Left lobe of liver (tissue), 2 donors: ENCODE measurements around the gene TMEM100. TPM values are rescaled to one million over a fixed set of nuclear protein-coding genes. Genes with fewer than 3 reads are reported as not detected.

Experiments
- ATAC-seq: fragments of 200-7000 bp; cut with Tn5 transposase; one replicate; pipeline ENCODE4 v1.9.1; 2020; ENCODE audit warnings: mild to moderate bottlenecking, moderate library complexity
- DNase-seq: peaks from one replicate; pipeline ENCODE4 v3.0.0-alpha.2; 2020; ENCODE audit warnings: low spot score
- total RNA-seq: library from RNA; stranded (reverse); gene quantifications from one replicate; pipeline ENCODE4 v1.2.1, GENCODE V29; 2021
- donor health status: DM: no; HTN: no; CAD: no; lungs with moderate emphysema.
- donor health status: DM: no; HTN: yes; CAD: no.

Gene TMEM100
- total RNA-seq, 1 donor from 2014 or later, result 7.0 TPM

GRCh38 chr17:55720919-55721836 lies 1.5 kb downstream of the TMEM100 start:
- ATAC-seq (no peak), DNase-seq (no peak)

DNA sequence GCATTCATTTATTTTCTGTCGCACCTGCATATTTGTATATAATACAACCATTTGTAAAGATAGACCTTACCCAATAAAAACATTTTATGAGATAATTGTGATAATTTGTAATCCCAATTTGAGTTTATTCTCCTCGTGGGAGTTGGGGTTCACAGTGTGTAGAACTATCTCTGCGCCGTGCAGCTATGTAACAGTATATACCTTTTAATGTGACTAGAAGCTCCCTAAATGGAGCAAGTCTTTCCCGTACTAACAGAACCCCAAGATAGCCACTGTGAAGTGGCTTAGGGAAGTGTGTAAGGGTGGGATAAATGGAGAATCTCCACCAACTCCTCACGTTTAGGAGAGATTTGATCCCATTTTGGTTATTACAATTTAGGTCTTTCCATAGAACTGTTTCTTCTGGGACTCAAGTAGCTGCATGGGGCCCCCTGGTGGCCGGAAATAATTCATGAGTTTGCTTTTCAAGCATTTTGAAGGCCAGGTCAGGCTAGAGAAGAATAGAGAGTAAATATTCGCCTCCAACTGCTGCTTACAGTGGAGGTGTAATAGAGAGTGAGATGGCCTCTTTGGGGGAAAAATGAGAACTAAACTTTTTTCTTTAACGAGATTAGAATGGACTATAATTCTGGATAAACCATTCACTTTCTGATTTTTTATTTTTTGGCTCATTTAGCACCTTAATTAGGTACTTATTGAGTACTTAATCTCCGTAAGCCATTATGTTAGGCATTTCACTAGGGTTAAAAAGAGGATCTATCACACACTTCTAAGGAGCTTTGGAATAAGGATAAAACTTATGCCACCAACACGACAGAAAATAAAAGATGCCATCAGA lies 4.5 kb downstream of the TMEM100 start:
- ATAC-seq, result peak; percentile 96
- DNase-seq, result peak; percentile 81

- ATAC-seq (no peak), DNase-seq (no peak)
These were observed 5.2 kb downstream of the TMEM100 start for GRCh38 chr17:55717432-55717831.

GRCh38 chr17:55710829-55711496 lies 11.7 kb downstream of the TMEM100 start:
- ATAC-seq (no peak), DNase-seq (no peak)

- ATAC-seq (no peak), DNase-seq (no peak)
These were observed 12.3 kb downstream of the TMEM100 start for GRCh38 chr17:55710410-55710809.

DNA sequence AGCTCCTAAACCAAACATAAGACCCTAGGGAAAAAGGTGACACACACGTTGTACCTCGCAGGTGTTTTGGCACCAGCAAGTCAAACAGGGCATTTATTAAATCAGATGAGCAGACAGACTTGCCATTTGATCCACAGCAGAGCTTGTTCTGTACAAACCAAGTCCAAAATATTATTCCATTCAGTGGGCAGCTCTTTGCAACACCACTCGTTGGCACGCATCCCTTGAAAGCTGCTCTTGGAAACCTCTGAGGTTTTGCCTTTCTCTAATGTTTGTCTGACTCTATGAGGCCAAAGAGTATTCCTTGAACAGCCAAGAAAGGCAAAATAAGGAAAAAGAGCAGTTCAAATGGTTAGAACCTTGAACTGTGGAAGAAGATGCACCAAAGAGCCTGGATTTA lies 12.7 kb downstream of the TMEM100 start:
- DNase-seq, result no peak
- ATAC-seq, result no peak

GRCh38 chr17:55709440-55709839 lies 13.2 kb downstream of the TMEM100 start:
- no peak for DNase-seq
- ATAC-seq, result no peak

DNA sequence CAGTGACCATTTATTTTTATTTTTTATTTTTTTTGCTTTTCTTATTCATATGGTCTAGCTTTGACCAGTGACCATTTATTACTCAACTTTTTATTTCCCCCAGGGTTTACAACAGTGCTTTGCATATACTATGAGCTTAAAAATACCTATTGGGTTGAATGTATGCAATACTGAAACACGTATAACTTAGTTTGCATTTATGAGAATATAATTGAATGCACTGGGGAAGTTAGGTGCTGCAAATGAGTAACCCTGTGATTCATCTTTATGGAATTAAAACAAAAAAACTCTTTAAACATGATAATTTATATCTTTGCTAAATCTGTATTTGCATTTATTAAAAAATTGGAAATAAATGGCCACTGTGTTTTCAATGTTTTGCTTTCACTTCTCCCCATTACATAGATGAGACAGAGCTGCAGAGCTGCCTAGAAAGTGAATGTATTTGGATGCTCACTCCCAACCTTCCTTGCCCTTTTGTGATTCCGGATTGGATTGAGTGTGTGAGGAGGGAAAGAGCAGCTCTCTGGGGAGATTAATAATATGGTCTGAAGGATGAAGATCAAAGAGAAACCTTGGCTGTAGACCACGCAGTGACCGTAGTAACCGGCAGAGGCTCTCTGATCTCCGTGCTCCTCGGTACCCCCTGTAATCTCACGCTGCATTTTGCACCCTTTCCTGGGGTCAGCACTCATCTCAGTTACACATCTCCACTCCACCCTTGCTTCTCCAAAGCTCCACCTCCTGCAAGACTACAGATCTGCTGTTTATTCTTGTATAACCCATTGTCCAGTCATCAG lies 14.3 kb downstream of the TMEM100 start:
- ATAC-seq (no peak), DNase-seq (no peak)

DNA sequence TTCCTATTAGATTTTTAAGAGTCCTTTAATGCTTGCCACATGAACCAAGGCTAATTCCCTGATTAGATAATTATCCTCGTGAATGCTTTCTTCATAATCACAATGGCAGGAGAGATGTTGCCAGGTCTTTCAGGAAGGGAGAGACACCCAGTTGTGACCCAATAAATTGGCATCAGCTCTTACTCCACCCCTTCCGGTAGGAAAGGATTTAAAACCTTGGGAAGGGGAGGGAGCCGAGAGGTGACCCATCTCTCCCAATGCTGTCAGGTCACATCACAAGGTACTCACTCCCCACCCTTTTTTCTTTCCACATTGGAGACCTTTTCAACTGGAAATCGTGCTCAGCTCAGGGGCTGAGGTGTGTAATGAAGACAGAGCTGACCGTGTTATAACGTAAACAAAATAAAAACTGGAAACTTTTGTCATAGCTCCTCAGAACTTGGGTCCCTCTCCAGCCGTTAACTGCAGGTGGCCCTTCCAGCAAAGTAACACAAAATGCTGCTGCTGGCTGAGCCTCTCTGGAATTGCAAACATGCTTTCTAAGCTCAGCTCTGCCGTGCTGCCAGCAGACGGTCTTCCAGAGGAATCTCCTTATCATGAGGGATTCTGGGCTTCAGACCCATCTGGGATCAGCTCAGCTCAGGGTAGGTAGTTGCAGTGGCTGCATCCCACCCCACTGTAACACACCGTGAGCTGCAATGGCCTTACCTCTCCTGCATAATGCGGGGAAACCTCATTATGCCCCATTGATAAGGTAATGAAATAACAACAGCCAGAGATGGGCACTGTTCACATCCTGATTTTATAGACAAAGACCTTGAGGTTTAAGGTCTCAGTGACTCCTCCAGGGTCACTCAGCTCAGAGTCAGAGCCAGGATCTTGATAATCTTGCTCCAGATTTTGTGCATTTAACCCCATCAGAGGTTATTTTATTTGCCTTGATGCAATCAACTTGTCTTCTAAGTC lies 15.6 kb downstream of the TMEM100 start:
- no peak for ATAC-seq
- DNase-seq, result no peak

DNA sequence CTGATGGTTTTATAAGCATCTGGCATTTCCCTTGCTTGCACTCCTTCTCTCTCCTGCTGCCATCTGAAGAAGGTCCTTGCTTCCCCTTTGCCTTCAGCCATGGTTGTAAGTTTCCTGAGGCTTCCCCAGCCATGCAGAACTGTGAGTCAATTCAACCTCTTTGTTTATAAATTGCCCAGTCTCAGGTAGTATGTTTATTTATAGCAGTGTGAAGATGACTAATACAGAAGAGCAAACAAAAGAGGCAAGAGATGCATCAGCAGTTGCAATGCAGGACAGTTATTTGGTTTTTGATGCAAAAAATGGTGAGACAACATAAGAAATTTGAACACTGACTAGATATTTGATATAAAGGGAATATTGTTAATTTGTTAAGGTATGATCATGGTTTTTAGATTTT lies 16.8 kb downstream of the TMEM100 start:
- no peak for DNase-seq

GRCh38 chr17:55704401-55704800 lies 18.3 kb downstream of the TMEM100 start:
- ATAC-seq, result peak; percentile 87

More for the DNA sequence above, 16.8 kb downstream of the TMEM100 start:
- ATAC-seq, result peak; percentile 55

DNA sequence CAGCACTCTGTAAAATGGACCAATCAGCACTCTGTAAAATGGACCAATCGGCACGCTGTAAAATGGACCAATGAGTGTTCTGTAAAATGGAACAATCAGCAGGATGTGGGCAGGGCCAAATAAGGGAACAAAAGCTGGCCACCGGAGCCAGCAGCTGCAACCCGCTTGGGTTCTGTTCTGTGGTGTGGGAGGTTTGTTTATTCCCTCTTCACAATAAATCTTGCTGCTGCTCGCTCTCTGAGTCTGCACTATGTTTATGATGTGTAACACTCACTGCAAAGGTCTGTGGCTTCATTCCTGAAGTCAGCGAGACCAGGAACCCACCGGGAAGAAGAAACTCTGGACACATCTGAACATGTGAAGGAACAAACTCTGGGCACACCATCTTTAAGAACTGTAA lies 20.5 kb downstream of the TMEM100 start:
- ATAC-seq, result no peak
- DNase-seq, result no peak

More at GRCh38 chr17:55704401-55704800, 18.3 kb downstream of the TMEM100 start:
- DNase-seq, result no peak

- no peak for DNase-seq
- peak; percentile 33 for ATAC-seq
These were observed 23.3 kb downstream of the TMEM100 start for GRCh38 chr17:55699181-55699860.

DNA sequence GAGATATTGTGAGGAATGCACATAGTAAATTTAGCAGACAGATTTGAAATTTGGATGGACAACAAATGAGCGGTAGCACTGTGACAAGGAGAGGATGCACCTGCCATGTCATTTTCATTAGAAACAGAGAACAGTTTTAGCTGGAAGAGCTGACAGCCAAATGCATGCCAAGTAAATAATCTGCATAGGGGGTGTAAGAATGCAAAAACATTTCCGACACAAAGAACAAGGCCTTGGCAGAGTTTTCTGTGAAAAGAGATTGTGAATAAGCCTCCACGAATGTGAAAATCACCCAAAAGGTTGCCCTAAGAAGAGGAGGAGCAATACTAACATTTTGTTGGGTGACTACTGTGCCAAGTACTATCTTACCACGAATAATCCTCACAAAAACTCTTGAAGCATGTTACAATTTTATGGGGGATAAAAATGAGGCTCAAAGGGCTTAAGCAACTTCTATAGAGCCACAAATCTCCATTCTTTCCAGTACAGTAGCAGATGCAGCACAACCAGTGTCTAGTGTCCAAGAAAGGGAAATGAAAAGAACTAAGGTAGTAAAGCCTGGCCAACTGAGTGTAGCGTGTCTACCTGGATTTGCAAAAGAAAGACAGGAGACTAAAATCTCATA lies 28.3 kb downstream of the TMEM100 start:
- ATAC-seq, result no peak

DNA sequence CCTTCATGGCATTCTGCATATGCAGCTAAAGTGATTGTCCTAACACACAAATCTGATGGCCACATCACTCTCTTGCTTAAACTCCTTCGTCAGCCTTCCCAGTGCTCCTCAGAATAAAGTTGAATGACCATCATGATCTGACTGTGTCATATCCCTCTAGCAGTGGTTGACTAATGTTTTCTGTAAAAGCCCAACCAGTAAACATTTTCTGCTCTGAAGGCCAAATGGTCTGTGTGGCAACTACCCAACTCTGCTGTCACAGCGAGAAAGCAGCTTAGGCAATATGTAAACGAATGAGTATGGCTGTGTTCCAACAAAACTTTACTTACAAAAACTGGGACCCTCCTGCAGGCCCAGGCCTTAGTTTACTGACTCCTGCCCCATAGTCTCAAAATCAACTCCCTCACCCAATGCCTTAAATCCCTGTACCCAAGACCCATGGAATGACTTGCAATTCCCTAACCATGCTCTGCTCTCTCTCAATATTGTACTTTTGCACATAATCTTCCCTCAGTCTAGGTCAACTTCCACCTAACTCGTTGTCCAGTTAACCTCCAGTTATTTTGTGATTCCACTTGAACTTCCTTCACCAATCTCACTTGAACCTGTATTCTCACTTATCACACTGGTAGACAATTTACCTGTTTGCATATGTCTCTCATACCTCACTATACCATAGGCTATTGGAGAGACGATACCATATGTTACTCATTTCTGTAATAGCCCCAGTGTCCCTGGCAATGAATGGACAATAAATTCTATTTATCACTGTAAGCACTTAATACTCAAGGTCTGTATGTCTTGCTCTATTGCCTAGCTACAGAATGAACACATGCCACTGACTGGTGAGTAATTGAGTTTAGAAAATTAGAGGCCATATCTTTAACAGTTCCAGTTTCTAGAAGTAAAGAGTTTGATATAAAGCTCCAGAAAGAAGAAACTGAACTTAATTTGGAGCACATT lies 29.1 kb downstream of the TMEM100 start:
- ATAC-seq (peak; percentile 95), DNase-seq (peak; percentile 77)

More for the DNA sequence above, 28.3 kb downstream of the TMEM100 start:
- no peak for DNase-seq

GRCh38 chr17:55692276-55692675 lies 30.4 kb downstream of the TMEM100 start:
- no peak for DNase-seq
- ATAC-seq, result no peak

GRCh38 chr17:55691666-55692065 lies 31.0 kb downstream of the TMEM100 start:
- ATAC-seq, result no peak
- DNase-seq, result no peak
